Putamen (tissue), 1 donor: ENCODE results near the gene ZC3H12D.
"Not testable (repeated sequence)": the region's sequence is repeated elsewhere in the genome, so short reads cannot be mapped to it uniquely, and the experiment has no call there.

Experiments
- DNase-seq: peaks from one replicate; pipeline ENCODE4 v3.0.0-alpha.2; 2016; ENCODE audit warnings: low spot score

The ZC3H12D gene

DNA sequence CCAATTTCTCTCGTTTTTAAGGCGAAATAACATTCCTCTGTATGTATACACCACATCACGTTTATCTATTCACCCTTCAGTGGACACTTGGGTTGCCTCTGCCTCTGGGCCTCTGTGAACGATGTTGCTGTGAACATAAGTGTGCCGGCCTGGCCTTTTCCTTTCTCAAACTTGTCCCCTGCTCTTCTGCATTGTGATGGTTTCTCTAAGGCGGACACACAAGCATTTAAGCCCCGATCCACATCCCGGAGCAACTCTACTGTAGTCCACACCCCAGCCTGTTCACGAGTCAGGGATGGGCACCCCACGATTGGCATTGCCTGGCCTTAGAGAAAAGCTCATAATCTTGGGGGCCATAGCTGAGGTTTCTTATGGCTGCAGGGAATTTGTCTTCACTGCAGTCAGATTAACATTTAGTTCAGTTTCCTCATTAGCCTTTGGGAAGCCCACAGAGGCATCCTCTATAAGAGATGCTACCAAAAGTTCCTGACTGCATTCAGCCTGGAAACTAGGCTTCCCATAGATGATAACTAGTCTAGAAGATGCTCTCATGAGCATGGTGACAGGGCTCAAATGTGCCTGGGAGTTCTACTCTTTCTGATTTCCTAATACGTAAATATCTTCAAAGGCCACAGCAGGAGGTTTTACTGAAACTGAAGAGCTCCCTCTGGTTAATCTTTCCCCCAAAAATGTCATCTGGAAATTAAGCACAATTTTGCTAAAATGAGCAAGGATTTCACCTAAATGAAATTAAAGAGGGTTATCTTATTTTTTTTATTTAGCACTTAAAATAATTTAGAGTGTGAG, 762 bp downstream of the ZC3H12D start:
- no peak for DNase-seq

GRCh38 chr6:149483334-149483725, 1.5 kb downstream of the ZC3H12D start:
- no peak for DNase-seq

GRCh38 chr6:149482545-149483333, 2.1 kb downstream of the ZC3H12D start:
- no peak for DNase-seq

DNA sequence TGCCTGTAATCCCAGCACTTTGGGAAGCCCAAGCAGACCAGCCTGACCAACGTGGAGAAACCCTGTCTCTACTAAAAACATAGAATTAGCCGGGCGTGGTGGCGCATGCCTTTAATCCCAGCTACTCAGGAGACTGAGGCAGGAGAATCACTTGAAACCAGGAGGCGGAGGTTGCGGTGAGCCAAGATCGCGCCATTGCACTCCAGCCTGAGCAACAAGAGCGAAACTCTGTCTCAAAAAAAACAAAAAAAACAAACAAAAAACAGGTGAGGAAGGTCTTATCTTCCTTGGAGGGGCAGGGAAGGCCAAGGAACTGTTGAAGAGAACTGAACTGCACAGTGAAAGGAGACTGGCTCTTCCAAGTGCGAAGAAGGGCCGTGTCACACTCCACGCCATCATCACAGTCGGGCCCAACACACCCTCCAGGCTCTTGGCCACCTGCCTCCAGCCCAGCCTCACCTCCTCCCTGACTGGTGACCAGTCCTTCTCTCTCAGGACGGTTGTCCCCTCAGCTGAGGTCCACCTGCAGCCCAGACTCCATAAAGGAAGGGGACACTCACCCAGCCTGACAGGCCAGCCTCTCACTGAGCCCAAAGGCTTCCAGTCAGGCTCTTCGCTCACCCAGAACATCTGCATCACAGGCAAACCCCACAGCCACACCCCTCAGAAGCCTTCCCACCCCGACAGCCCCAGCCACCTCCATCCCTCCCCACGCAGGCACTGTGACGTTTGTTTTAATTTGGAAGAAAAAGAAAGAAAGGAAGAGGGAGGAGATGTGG, 4.1 kb downstream of the ZC3H12D start:
- DNase-seq = no peak

DNA sequence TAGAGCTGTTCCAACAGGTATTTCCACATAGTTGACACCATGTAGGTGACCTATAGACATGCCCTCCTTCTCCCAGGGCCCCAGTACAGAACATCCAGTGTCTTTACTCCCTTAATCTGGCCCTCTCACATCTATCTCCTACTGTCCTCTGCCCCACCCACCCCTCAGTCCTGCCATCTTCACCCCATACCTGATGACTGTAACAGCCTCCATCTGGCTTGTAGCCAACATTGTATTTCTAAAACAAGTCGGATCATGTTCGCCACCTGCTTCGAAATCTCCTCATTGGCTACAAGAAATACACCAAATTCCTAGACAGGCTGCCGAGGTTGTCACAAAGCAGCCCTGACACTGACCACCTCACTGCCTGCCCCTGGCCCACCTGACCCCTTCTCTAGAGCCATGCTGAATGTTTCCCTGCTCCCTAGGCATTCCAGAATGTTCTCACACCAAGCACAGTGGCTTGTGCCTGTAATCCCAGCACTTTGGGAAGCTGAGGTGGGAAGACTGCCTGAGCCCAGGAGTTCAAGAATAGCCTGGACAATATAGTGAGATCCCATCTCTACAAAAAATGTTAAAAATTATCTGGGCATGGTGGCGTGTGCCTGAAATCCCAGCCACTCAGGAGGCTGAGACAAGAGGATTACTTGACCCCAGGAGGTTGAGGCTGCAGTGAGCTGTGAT, 6.0 kb downstream of the ZC3H12D start:
- no peak for DNase-seq

DNA sequence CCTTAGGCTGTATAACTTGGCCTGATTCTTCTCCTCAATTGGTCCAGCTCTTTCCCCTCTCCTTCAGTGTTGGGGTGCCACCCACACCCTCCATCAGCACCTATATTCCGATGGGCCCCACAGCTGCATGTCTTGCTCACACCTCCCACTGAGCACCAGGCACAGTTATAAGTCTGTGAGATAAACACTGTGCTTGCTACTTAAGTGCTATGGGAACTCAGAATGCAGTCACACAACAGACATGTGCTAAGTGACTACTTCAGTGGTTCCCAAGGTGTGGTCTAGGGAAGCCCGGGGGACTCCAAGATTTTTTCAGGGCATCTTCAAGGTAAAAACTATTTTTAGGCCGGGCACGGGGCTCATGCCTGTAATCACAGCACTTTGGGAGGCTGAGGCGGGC, 7.3 kb downstream of the ZC3H12D start:
- no peak for DNase-seq

GRCh38 chr6:149476789-149477455, 7.9 kb downstream of the ZC3H12D start:
- DNase-seq = no peak

DNA sequence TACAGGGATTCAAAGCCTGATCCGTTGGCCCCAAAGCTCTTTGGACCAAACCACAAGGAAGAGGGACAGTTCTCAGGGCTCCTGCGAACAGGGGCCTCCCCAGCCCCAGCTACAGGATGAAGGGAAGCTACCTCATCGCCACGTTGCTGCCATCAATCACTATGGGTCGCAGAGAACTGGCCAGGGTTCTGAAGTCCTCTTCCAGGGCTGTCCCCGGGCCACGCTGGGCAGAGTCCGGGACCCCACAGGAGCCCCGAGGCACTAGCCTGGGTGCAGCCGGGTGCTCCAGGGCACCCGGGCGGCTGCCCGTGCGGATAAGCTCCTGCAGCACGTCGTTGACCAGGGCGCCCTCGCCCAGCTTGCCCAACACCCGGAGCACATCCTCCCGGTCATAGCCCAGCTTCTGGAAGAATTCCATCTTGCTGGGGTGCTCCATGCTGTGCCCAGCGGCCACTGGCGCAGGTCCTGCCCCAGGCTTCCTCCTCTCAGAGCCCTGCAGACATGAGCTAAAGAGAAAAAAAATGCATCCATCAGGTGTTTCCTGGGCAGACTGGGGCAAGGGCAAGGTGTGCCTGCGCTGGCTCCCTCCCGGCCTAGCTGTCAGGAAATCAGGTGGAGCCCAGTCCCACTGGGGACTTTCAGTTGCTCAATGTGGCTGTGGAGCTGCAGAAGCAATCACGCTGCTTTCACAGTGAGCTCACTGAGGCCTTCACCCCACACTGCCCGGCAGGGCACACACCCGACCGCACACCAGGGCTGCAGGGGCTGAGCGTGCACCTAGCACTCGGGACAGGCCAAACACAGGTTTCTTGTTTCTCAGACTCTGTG, 10.5 kb downstream of the ZC3H12D start:
- no peak for DNase-seq

GRCh38 chr6:149473080-149474052, 11.4 kb downstream of the ZC3H12D start:
- no peak for DNase-seq

DNA sequence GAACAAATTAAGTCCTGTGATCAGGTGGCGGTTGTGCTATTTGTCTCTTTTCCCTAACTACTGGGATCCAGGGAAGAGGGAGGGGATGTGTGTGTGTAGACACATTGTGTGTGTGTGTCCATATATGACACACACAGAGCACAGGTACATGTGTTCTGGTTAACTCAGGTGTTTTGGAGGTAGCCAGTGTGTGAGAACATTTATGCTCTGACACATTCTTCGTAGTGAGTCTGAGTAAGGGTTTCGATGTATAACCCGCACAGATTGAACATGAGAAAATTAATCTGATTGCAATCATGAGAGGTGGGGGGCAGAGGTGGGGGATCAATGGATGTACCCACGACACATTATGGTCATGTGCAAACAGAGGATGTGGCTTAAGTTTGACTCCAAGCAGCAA, 12.6 kb downstream of the ZC3H12D start:
- DNase-seq = no peak

- DNase-seq = no peak
Observed at GRCh38 chr6:149471801-149472200, 13.0 kb downstream of the ZC3H12D start.

DNA sequence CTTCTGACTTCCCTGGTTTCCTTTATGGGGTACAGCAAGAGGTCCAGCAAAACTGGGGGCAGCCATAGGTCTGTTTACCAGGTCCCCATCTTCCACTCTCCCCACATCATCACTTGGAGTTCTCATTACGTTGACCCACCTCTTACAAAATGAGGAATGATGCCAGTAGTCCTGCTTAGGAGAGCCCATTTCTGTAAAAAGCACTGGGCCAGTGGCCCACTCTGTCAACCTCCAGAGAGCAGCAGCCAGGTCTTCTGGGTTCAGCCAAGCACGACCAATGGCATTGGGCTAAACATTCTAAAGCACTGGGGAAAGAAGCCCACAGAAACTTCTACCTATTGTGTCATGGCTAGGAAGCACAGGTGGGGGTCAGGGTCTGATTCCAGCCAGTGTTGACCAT, 13.9 kb downstream of the ZC3H12D start:
- no peak for DNase-seq

- DNase-seq = no peak
Observed at GRCh38 chr6:149468179-149468578, 16.6 kb downstream of the ZC3H12D start.

DNA sequence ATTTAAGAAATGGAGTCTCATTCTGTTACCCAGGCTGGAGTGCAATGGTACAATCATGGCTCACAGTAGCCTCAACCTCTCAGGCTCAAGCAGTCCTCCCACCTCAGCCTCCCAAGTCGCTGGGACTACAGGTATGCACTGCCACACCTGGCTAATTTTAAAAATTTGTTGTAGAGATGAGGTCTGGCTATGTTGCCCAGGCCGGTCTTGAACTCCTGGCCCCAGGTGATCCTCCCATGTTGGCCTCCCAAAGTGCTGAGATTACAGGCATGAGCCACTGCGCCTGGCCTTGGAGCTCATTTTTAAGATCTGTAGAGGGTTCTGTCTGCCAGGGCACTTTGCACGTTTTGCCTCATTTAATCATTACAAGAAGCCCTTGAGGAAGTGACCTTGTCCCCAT, 17.5 kb downstream of the ZC3H12D start:
- DNase-seq = no peak

- no peak for DNase-seq
Observed at GRCh38 chr6:149464411-149464810, 20.4 kb downstream of the ZC3H12D start.

GRCh38 chr6:149463781-149464180, 21.0 kb downstream of the ZC3H12D start:
- no peak for DNase-seq

- DNase-seq = not testable (repeated sequence)
Observed at GRCh38 chr6:149462712-149463111, 22.1 kb downstream of the ZC3H12D start.

- DNase-seq = no peak
Observed at GRCh38 chr6:149461670-149462069, 23.1 kb downstream of the ZC3H12D start.

DNA sequence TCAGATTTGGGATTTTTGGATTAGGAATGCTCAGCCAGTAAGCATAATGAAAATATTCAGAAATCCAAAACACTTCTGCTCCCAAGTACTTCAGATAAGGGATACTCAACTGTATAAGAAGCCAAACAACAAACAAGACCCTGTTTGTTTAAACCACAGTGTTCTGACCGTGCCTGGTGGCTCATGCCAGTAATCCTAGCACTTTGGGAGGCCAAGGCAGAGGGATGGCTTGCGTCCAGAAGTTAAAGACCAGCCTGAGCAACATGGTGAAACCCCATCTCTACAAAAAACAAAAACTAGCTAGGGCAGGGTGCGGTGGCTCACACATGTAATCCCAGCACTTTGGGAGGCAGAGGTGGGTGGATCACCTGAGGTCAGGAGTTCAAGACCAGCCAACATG, 24.6 kb downstream of the ZC3H12D start:
- not testable (repeated sequence) for DNase-seq
